HG02884 (cell line): ENCODE data around the gene MEGF8.

Source experiments
- ATAC-seq: cut with Tn5 transposase; IDR thresholded peaks from one replicate; pipeline ENCODE4 v1.9.1; 2021; ENCODE audit warnings: mild to moderate bottlenecking, moderate library complexity; ENCODE audit not compliant: unreplicated experiment

MEGF8 gene

GRCh38 chr19:42353341-42354015 is 28.0 kb downstream of the MEGF8 start:
- no peak for ATAC-seq

- no peak for ATAC-seq
Observed at GRCh38 chr19:42355896-42356295, 30.5 kb downstream of the MEGF8 start.

GRCh38 chr19:42356686-42357085 is 31.3 kb downstream of the MEGF8 start:
- ATAC-seq = no peak

- no peak for ATAC-seq
Observed at GRCh38 chr19:42357290-42357689, 31.9 kb downstream of the MEGF8 start.

- no peak for ATAC-seq
Observed at GRCh38 chr19:42360787-42361544, 35.5 kb downstream of the MEGF8 start.

- ATAC-seq = no peak
Observed at GRCh38 chr19:42361545-42361910, 36.1 kb downstream of the MEGF8 start.

GRCh38 chr19:42362342-42362741 is 36.9 kb downstream of the MEGF8 start:
- no peak for ATAC-seq

- ATAC-seq = no peak
Observed at GRCh38 chr19:42362891-42363440, 37.5 kb downstream of the MEGF8 start.

GRCh38 chr19:42363614-42364346 is 38.3 kb downstream of the MEGF8 start:
- no peak for ATAC-seq

GRCh38 chr19:42366673-42367072 is 41.2 kb downstream of the MEGF8 start:
- no peak for ATAC-seq

GRCh38 chr19:42367929-42368328 is 42.5 kb downstream of the MEGF8 start:
- no peak for ATAC-seq

- no peak for ATAC-seq
Observed at GRCh38 chr19:42368360-42368759, 42.9 kb downstream of the MEGF8 start.

GRCh38 chr19:42368765-42369164 is 43.3 kb downstream of the MEGF8 start:
- no peak for ATAC-seq

GRCh38 chr19:42369433-42370067 is 44.1 kb downstream of the MEGF8 start:
- no peak for ATAC-seq

GRCh38 chr19:42370068-42370520 is 44.7 kb downstream of the MEGF8 start:
- ATAC-seq = no peak

- ATAC-seq = no peak
Observed at GRCh38 chr19:42370626-42371175, 45.3 kb downstream of the MEGF8 start.

- ATAC-seq = no peak
Observed at GRCh38 chr19:42374826-42375376, 49.5 kb downstream of the MEGF8 start.

GRCh38 chr19:42375415-42376176 is 50.2 kb downstream of the MEGF8 start:
- ATAC-seq = no peak

- no peak for ATAC-seq
Observed at GRCh38 chr19:42376177-42376555, 50.7 kb downstream of the MEGF8 start.
